ENCODE measurements around the gene OR10A3.

DNA sequence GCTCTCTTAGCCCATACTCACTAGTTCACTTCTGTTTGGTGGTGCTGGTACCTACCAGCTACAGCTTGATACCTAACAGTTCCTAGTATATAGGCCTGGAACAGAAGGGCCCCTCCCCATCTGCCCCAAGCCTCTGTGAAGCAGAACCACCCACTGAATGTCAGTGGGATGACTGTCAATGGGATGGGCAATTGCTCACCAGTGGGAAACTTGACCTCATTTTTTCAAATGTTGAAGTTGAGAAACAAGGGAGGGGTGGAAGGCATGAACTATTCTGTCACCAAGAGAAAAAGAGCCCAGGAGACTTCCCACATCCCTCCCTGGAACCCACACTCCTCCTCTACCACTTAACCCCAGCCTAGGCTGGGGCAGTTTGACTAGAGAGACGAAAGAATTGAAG, 23.9 kb upstream of the OR10A3 start, which contains the start of gene NLRP10:
- TF ChIP-seq, protein P1, sequence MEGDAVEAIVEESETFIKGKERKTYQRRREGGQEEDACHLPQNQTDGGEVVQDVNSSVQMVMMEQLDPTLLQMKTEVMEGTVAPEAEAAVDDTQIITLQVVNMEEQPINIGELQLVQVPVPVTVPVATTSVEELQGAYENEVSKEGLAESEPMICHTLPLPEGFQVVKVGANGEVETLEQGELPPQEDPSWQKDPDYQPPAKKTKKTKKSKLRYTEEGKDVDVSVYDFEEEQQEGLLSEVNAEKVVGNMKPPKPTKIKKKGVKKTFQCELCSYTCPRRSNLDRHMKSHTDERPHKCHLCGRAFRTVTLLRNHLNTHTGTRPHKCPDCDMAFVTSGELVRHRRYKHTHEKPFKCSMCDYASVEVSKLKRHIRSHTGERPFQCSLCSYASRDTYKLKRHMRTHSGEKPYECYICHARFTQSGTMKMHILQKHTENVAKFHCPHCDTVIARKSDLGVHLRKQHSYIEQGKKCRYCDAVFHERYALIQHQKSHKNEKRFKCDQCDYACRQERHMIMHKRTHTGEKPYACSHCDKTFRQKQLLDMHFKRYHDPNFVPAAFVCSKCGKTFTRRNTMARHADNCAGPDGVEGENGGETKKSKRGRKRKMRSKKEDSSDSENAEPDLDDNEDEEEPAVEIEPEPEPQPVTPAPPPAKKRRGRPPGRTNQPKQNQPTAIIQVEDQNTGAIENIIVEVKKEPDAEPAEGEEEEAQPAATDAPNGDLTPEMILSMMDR (IDR thresholded peaks at IDR 0.05), result no peak
- no peak for TF ChIP-seq POLR2A (IDR thresholded peaks at IDR 0.05)

Measured in thyroid gland (tissue), 4 donors.